ENCODE measurements around the gene RUNX1.

The RUNX1 gene

GRCh38 chr21:34754690-34755647 is 294.1 kb downstream of the RUNX1 start:
- H3K27me3 ChIP-seq (replicated peaks; ENCODE audit: control insufficient read depth, insufficient read depth, low read length) = peaks cover 4% of the 10 kb centered on the region
- DNase-seq (ENCODE audit: extremely low read depth, insufficient read length) = no peak
- TF ChIP-seq CTCF (IDR thresholded peaks at IDR 0.05; ENCODE audit: insufficient read depth, low read length, poor library complexity, severe bottlenecking) = no peak
- H3K36me3 ChIP-seq (ENCODE audit: control insufficient read depth, insufficient read depth, low read length) = no peaks in the 10 kb centered on the region
- no peak overlapping the region for H3K4me3 ChIP-seq (replicated peaks; ENCODE audit: low read depth, low read length)

DNA sequence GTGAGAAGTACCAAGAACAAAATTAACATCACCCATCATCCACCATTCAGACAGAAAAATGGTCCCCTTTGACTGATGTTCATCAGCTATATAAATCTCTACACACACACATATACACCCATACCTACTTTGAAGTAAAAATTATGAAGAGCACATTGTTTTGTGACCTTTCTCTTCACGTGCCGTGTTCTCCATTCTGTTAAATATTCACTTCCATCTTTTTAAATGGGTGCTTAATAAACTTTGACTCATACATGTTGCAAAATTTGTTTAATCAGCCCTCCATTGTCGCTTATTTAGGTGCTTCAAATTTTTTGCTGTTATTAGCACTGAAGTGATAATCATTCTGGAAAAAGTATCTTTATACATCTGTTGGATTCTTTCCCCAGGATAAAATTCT is 300.2 kb downstream of the RUNX1 start:
- no peak overlapping the region for H3K4me3 ChIP-seq (replicated peaks; ENCODE audit: low read depth, low read length)
- no peak for TF ChIP-seq CTCF (IDR thresholded peaks at IDR 0.05; ENCODE audit: insufficient read depth, low read length, poor library complexity, severe bottlenecking)
- peaks cover 2% of the 10 kb centered on the region for H3K27me3 ChIP-seq (replicated peaks; ENCODE audit: control insufficient read depth, insufficient read depth, low read length)
- H3K36me3 ChIP-seq (ENCODE audit: control insufficient read depth, insufficient read depth, low read length) = no peaks in the 10 kb centered on the region
- DNase-seq (ENCODE audit: extremely low read depth, insufficient read length) = no peak

DNA sequence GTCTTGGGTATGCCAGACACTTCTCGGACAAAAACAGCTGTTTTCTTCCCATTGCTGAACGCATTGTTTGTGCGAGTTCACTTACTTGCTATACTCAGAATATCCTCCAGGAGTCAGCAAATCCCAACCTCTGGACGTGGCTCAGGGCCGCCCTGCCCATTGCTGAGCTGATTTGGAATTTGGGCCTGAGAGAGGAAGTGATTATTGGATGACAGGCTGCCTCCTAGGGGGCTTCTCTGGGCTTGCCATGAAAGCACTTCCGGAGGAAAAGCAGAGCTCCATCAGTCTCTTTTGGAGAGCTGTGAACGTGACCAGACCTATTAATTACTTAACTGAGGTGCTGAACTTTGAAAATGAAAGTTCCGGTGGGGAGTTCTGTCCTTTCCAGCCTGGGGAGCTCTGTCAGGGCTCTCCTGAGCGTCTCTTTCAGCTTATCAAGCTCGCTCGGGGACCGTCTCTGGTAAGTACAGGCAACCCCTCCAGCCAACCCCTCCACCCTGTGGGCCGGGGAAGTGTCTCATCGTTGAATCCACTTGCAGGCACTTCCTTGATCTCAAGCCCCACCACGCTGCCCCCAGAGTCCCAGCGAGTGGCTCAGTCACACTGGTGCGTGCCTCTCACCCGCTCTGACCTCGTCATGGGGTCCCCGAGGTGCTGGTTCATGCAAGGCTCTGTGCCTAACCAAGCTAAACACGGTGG is 303.4 kb downstream of the RUNX1 start:
- Histone ChIP-seq H3K36me3 (ENCODE audit: control insufficient read depth, insufficient read depth, low read length) (no peaks in the 10 kb centered on the region), H3K4me3 (replicated peaks; ENCODE audit: low read depth, low read length) (peak overlapping the region; percentile 34), H3K27me3 (replicated peaks; ENCODE audit: control insufficient read depth, insufficient read depth, low read length) (no peaks in the 10 kb centered on the region; the same call in 1 of the 2 replicates)
- peak; percentile 74 for TF ChIP-seq CTCF (IDR thresholded peaks at IDR 0.05; ENCODE audit: insufficient read depth, low read length, poor library complexity, severe bottlenecking)
- peak; percentile 40 for DNase-seq (ENCODE audit: extremely low read depth, insufficient read length)

DNA sequence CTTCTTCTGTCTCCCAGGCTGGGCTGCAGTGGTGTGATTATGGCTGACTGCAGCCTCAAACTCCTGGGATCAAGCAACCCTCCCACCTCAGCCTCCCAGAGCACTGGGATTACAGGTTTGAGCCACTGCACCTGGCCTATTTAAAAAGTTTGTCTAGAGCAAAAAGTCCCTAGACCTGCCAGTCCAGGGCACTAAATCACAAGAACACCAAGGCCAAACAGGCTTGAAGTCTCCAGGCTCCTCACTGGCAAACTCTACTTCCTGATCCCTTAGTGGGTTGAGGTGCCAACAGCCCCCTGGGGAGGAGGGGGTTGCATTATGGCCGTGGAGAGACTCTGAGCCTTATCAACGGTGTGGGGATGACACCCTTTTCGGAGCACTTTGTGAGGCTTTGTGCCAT is 304.3 kb downstream of the RUNX1 start:
- Histone ChIP-seq H3K36me3 (ENCODE audit: control insufficient read depth, insufficient read depth, low read length) (no peaks in the 10 kb centered on the region), H3K27me3 (replicated peaks; ENCODE audit: control insufficient read depth, insufficient read depth, low read length) (no peaks in the 10 kb centered on the region; the same call in 1 of the 2 replicates), H3K4me3 (replicated peaks; ENCODE audit: low read depth, low read length) (no peak overlapping the region)
- no peak for TF ChIP-seq CTCF (IDR thresholded peaks at IDR 0.05; ENCODE audit: insufficient read depth, low read length, poor library complexity, severe bottlenecking)
- DNase-seq (ENCODE audit: extremely low read depth, insufficient read length) = no peak

- H3K4me3 ChIP-seq (replicated peaks; ENCODE audit: low read depth, low read length) = no peak overlapping the region
- H3K27me3 ChIP-seq (replicated peaks; ENCODE audit: control insufficient read depth, insufficient read depth, low read length) = no peaks in the 10 kb centered on the region; the same call in 1 of the 2 replicates
- DNase-seq (ENCODE audit: extremely low read depth, insufficient read length) = no peak
- H3K36me3 ChIP-seq (ENCODE audit: control insufficient read depth, insufficient read depth, low read length) = no peaks in the 10 kb centered on the region
- TF ChIP-seq CTCF (IDR thresholded peaks at IDR 0.05; ENCODE audit: insufficient read depth, low read length, poor library complexity, severe bottlenecking) = no peak
These were observed 305.3 kb downstream of the RUNX1 start for GRCh38 chr21:34743831-34744230.
